WI38 (cell line): ENCODE measurements around the gene MAFG.
A peak's percentile ranks its signal among the peaks of the same experiment; 100 is the strongest.

Experiments
- H3K4me3 ChIP-seq: 2 replicates; pipeline ENCODE4 v1.5.1; 2011; ENCODE audit warnings: low read depth, mild to moderate bottlenecking, control low read depth, low read length
- TF ChIP-seq, protein P1 (sequence below): IDR thresholded peaks from 2 replicates; pipeline ENCODE4 v1.5.1; 2012; ENCODE audit warnings: low read depth, mild to moderate bottlenecking, control low read depth, low read length

Gene MAFG

DNA sequence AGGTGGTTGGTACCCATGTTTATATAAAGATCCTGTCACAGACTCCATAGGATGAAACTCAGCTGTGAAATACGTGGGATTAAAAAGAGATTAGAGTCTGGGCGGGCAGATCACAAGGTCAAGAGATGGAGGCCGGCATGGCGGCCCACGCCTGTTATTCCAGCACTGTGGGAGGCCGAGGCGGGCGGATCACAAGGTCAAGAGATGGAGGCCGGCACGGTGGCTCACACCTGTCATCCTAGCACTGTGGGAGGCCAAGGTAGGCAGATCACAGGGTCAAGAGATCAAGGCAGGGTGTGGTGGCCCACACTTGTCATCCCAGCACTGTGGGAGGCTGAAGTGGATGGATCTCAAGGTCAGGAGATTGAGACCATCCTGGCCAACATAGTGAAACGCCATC is 32.1 kb downstream of the MAFG start:
- H3K4me3 ChIP-seq: no peak overlapping the region
- TF ChIP-seq, protein P1, sequence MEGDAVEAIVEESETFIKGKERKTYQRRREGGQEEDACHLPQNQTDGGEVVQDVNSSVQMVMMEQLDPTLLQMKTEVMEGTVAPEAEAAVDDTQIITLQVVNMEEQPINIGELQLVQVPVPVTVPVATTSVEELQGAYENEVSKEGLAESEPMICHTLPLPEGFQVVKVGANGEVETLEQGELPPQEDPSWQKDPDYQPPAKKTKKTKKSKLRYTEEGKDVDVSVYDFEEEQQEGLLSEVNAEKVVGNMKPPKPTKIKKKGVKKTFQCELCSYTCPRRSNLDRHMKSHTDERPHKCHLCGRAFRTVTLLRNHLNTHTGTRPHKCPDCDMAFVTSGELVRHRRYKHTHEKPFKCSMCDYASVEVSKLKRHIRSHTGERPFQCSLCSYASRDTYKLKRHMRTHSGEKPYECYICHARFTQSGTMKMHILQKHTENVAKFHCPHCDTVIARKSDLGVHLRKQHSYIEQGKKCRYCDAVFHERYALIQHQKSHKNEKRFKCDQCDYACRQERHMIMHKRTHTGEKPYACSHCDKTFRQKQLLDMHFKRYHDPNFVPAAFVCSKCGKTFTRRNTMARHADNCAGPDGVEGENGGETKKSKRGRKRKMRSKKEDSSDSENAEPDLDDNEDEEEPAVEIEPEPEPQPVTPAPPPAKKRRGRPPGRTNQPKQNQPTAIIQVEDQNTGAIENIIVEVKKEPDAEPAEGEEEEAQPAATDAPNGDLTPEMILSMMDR: no peak

DNA sequence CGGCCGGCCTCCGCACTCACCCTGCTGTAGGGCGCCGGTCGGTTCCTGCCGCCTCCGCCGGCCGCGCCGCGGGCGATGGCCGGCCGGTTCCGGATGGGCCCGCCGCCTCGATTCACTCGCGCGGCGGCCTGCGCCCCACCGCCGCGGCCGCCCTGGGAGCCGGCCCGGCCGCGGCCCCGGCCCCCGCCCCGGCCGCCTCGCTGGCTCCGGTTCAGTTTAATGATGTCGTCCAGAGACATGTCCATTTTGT is 36.3 kb downstream of the MAFG start:
- H3K4me3 ChIP-seq: peak overlapping the region; percentile 85
- TF ChIP-seq, protein P1: no peak

DNA sequence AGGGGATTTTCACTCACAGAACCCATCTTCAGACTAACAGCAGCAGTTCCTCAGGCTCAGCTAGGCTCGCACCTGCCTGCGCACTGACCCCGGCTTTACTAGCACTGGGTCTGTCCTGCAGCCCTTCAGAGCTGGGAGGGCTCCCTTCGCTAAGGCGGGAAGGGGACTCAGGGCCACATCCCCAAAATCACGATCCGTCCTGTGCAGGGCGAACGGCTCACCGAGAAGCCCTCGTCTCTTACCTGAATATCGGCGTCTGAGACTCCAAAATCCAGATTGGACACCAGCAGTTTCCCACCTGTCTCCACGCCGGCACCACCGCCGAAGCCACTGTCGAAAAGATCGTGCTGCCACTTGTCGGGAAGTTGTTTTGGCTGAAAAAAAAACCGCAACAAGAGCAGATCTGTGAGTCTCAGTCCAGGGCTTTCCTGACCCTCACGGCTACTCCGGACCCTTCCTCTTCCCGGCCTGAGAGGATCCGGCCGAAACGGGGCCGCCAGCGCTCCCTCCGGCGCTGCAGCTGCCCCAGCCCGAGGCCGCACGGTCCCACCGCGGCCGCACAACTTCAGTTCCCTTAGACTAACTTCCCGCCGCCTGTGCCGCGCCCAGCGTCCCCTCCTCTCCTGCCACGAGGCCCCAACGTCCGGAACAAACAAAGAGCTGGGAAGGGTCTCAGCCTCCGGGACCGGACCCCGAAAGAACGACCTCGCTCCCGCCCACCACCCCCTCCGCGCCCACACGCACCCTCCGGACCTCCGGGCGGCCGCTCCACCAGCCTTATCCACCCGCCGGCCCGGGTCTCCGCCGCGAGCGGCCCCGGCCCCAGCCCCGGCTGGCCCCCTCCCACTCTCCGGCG is 36.9 kb downstream of the MAFG start:
- TF ChIP-seq, protein P1: no peak
- peak overlapping the region; percentile 85 for H3K4me3 ChIP-seq

DNA sequence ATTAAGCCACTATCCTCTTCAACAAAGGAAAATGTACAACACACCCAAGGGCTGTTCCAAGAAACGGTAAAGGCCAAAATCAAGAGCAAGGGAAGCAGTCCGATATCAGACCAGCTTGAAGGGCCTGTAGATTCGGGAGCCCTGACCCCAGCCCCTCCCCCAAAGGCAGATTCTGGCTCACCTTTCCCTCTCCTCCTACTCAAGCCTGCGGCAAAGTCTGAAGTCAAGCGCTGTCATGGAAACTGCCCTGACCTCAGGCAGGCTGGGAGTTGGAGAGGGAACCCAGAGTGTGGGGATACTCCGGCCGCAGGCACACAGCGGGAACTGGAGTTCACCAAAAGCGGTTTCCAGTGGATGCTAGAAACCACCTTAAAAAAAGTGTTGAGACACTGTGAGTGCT is 37.9 kb downstream of the MAFG start:
- no peak overlapping the region for H3K4me3 ChIP-seq
- TF ChIP-seq, protein P1: no peak

DNA sequence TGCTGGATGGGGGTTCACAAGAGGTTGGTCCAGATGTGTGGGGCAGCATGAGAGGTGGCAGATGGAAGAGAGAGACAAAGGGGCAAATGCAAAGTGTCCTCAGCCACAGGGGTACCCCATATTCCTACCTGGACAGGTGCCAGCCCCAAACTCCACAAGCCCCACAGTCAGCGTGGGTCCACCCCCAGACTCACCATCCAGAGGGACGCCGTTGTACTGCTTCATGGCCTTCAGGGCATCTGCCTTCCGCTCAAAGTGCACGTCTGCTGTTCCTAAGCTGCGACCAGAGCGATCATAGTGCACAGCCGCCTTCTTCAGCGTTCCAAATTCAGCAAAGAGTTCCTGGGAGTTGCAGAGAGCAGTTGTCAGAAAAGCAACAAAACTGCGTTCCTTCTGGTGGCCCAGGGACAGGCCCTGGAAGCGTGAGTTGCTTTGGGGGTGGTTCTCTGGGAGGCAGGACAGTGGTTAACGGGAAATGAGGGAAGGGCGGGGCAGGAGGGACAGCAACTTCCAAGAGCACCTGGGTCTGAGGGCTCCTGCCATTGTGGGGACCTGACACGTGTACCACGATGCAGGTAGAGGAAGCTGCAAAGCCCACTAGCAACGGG is 38.4 kb downstream of the MAFG start:
- TF ChIP-seq, protein P1: no peak
- H3K4me3 ChIP-seq: no peak overlapping the region

DNA sequence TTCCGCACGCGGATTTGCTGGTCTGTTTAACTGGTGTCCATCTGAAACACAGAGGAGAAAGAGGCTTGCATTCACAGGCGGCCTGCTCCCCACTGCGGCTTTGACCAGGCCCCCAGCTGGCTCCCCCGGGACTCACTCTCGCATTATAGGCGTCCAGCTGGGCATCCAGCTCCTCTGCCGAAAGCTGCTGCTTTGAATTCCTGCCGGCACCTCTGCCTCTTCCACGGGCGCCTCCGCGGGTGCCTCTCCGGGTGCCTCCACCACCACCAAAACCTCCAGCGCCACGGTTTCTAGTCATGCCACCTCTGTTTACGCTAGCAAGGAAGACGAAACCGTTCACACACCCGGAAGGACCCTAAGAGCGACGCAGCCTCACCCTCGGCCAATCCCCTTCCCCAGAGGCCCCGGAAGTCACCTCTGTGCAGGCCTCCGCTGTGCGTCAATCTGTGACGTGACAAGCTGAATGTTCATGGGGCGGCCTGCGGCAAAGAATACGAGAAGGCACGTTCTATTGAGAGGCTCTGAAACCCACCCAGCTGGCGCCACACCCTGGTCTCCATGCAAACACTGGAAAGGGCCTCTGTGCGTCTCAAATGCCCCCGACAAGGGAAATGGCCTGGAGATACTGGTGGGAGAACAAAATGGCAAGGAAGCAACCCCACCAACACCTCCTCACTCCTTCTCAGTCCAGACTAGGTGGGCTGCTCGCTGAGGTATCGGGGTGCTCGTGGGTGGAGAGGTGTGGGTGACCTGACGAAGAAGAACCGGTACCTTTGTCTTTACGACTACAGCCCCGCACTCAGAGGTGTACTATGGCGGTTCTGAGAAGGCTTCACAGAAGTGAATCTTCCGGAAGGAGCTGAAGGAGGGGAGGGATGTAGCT is 39.2 kb downstream of the MAFG start:
- TF ChIP-seq, protein P1: no peak
- no peak overlapping the region for H3K4me3 ChIP-seq
